Lower leg skin (tissue), 3 donors: ENCODE results near the gene WDPCP.

ENCODE experiments used
- CTCF ChIP-seq, 3 donors: fragments of 450-650 bp; IDR thresholded peaks; one replicate each; pipeline ENCODE4 v1.5.1; 2016; ENCODE audit warnings: antibody characterized with exemption in 3 of 3, mild to moderate bottlenecking in 3 of 3, moderate library complexity in 2 of 3
- POLR2A ChIP-seq, 2 donors: fragments of 450-650 bp; IDR thresholded peaks; one replicate each; pipeline ENCODE4 v1.6.1; 2016 to 2017; ENCODE audit warnings: antibody characterized with exemption in 2 of 2, mild to moderate bottlenecking in 1 of 2, moderate library complexity in 1 of 2

GRCh38 chr2:63622751-63623150 lies 34.5 kb upstream of the WDPCP start:
- no peak for TF ChIP-seq CTCF (IDR thresholded peaks at IDR 0.05)
- no peak for TF ChIP-seq POLR2A (IDR thresholded peaks at IDR 0.05)
